GM12874 (cell line): ENCODE data around the gene BAHCC1.

ENCODE experiments used
- CTCF ChIP-seq: IDR thresholded peaks from 2 replicates; pipeline ENCODE4 v1.5.1; 2011; ENCODE audit warnings: low read depth, mild to moderate bottlenecking, control low read depth, low read length, moderate library complexity; ENCODE audit not compliant: insufficient read depth

The BAHCC1 gene

DNA sequence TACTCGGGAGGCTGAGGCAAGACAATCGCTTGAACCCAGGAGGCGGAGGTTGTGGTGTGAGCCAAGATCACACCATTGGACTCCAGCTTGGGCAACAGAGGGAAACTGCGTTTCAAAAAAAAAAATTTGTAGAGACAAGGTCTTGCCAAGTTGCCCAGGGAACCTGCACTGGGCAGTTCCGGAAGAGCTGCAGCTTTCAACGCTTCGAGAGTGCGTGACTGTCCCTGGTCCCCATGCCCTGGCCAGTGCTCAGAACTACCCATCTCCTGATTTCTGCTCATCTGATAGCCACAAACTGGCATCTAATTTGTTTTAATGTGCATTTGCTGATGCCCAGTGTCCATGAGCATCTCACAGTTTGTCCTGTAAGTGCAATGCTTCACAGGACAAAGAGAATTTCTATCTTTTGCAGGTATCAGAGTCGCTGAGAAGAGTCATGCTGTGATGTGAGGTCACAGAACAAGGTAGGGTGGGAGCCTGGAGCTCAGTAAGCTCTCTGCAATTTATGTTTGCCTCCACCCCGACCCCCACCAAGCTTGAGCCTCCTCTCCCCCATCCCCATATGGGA, 113.5 kb downstream of the BAHCC1 start:
- no peak for TF ChIP-seq CTCF

DNA sequence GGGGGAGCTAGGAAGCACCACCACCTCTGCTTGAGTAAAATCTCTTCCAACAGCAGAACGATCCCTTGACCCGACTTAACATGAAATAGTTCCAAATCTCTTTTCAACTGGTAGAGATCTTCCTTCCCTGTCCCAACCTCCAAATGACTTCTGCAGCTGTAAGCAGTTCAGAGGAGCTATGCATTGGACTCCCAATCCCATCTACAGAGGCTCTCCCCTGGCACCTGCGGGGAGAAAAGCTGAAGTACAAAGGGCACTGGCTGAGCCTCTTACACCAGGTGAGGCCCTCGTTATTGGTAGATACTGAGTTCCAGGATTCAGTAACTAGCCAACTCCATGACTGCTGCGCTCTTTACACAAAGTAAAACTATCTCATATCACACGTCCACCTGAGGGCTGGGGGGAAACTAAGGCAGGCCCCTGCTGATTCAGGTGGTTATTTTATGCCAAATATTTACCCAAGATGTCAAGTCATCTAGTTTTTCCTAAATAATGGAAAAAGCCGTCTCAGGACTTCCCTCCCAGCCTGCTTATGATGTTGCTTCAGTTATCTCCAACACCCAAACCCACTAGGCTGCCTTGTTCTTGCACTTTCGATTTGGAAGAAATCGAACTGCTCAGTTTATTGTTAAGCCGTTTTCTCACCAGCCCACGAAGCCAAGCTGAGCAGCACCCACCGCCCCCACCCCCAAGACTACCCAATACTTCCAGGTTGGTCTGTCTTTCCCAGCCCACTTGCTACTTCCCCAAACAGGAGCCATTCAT, 114.1 kb downstream of the BAHCC1 start:
- no peak for TF ChIP-seq CTCF

GRCh38 chr17:81509972-81510784, 114.9 kb downstream of the BAHCC1 start:
- no peak for TF ChIP-seq CTCF

GRCh38 chr17:81510785-81511553, 115.7 kb downstream of the BAHCC1 start:
- TF ChIP-seq CTCF: no peak

GRCh38 chr17:81511554-81511803, 116.2 kb downstream of the BAHCC1 start:
- no peak for TF ChIP-seq CTCF

DNA sequence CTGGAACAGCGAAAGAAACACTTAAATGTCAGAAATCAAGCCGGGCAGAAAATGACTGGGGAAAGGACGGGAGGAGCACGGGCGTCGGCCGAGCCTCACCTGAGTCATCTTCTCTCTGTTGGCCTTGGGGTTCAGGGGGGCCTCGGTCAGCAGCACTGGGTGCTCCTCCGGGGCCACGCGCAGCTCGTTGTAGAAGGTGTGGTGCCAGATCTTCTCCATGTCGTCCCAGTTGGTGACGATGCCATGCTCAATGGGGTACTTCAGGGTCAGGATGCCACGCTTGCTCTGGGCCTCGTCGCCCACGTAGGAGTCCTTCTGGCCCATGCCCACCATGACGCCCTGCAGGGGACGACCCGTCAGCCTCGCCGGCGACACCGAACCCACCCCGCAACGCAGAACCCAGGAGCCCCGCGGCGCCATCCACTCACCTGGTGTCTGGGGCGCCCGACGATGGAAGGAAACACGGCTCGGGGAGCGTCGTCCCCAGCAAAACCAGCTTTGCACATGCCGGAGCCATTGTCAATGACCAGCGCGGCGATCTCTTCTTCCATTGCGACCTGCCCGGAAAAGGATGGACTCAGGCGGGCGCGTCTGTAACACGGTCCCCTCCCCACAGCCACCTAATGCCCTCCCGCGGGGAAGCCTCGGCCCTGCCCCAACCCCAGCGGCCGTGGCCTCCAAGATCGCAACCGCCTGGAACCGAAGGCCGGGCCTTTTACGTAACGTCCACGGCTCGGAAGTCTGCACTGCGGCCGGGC, 116.7 kb downstream of the BAHCC1 start:
- TF ChIP-seq CTCF: no peak
